ENCODE measurements around the gene SNX3.

GRCh38 chr6:108268845-108269244 lies 8.0 kb upstream of the SNX3 start:
- TF ChIP-seq CTCF (IDR thresholded peaks at IDR 0.05; ENCODE audit: low read depth, low read length) (no peak), EZH2phosphoT487 (IDR thresholded peaks at IDR 0.05; ENCODE audit: low read depth) (no peak)
